DMS53 treated with DMSO at 0.1 percent for 48 hours (cell line): ENCODE data around the gene FLNC.

ENCODE experiments used
- DNase-seq: peaks from one replicate; lab custom pipeline; 2025; ENCODE audit not compliant: unreplicated experiment; lab: John Stamatoyannopoulos, UW

Gene FLNC, protein sequence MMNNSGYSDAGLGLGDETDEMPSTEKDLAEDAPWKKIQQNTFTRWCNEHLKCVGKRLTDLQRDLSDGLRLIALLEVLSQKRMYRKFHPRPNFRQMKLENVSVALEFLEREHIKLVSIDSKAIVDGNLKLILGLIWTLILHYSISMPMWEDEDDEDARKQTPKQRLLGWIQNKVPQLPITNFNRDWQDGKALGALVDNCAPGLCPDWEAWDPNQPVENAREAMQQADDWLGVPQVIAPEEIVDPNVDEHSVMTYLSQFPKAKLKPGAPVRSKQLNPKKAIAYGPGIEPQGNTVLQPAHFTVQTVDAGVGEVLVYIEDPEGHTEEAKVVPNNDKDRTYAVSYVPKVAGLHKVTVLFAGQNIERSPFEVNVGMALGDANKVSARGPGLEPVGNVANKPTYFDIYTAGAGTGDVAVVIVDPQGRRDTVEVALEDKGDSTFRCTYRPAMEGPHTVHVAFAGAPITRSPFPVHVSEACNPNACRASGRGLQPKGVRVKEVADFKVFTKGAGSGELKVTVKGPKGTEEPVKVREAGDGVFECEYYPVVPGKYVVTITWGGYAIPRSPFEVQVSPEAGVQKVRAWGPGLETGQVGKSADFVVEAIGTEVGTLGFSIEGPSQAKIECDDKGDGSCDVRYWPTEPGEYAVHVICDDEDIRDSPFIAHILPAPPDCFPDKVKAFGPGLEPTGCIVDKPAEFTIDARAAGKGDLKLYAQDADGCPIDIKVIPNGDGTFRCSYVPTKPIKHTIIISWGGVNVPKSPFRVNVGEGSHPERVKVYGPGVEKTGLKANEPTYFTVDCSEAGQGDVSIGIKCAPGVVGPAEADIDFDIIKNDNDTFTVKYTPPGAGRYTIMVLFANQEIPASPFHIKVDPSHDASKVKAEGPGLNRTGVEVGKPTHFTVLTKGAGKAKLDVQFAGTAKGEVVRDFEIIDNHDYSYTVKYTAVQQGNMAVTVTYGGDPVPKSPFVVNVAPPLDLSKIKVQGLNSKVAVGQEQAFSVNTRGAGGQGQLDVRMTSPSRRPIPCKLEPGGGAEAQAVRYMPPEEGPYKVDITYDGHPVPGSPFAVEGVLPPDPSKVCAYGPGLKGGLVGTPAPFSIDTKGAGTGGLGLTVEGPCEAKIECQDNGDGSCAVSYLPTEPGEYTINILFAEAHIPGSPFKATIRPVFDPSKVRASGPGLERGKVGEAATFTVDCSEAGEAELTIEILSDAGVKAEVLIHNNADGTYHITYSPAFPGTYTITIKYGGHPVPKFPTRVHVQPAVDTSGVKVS (N-terminal part only)

DNA sequence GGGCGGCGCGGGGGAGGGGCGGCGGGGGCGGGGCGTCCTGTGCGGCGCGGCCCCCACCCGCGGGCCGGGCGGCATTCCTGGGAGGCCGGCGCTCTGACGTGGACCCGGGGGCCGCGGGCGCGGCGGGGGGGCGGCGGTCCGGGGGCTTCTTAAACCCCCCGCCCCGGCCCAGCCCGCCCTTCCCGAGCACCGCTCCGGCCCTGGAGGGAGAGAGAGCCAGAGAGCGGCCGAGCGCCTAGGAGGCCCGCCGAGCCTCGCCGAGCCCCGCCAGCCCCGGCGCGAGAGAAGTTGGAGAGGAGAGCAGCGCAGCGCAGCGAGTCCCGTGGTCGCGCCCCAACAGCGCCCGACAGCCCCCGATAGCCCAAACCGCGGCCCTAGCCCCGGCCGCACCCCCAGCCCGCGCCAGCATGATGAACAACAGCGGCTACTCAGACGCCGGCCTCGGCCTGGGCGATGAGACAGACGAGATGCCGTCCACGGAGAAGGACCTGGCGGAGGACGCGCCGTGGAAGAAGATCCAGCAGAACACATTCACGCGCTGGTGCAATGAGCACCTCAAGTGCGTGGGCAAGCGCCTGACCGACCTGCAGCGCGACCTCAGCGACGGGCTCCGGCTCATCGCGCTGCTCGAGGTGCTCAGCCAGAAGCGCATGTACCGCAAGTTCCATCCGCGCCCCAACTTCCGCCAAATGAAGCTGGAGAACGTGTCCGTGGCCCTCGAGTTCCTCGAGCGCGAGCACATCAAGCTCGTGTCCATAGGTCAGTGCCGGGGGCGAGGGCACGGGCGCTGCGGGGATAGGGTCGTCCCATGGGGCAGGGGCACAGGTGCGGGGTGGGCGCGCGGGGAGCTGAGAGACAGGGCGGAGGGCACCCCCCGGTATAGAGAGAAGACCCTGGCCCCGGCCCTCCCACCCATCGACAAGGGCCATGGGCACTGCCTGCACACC lies at the start of gene FLNC:
Gene FLNC (plus strand): TSS at position 176 of the 947 bp plus-strand sequence. CDS start 232 bp downstream, at position 408.
- DNase-seq, result peak; percentile 30

DNA sequence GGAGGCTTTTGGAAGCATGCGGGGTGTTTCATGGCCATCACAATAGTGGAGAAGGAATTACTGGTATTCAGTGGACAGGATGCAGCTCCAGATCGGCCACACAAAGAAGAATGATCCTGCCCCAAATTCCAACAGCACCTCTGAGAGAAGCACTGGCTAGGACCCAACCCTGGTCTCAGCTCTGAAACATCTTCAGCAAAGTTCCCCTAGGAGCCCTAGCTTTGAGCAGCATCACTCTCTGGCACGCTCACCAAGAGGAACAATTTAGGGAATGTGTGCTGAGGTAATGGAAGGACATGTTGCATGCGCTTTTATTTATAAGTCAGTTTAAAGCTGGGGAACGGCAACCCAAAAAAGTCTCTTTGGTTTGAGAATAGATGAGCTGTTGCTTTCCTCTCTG lies 49.1 kb upstream of the FLNC start:
- no peak for DNase-seq

DNA sequence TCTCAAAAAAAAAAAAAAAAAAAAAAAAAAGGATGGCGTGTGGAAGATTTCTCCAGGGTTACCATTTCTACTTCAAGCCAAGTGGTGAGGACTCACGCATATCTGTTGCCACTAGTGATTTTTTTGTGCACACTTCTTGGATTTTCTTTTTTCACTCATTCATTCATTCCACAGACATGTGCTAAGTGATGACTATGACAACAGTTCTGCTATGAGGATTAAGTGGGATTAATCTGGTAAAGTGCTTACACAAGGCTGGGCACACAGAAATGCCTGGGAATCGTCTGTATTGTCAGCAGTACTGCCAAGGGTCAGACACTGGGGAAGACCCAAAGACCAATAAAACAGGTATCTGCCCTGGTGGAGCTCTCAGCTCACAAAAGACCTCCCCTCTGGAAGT lies 48.4 kb upstream of the FLNC start:
- no peak for DNase-seq

DNA sequence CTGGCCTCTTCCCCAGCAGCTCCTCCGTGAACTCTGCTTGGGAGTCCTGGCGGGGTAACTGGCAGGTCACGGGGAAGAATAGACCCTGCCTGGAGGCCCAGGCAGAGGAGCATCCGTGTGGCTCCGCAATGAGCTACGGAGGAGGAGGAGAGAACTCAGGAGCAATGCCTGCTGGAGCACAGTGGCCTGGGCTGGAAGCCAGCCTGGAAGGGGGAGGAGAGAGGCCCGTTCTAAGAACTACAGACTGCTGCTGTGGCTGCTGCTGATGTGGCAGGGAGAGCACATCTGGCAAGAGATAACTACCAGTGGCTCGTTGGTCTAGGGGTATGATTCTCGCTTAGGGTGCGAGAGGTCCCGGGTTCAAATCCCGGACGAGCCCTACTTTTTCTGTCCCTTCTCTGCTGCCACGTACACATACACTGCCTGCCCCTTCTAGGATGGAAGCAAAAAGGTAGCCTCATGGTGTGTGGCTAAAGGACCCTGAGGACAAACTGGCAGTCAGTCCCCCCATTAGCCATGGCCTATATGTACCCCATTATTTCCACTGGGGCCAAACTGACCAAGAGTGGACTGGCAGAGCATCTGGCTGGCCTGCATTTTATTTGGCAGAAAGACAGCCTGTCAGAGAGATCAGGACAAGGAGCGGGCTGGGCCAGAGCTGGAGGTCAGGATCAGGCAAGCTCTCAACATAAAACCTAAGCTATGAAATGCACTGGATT lies 46.9 kb upstream of the FLNC start:
- DNase-seq, result peak; percentile 38

DNA sequence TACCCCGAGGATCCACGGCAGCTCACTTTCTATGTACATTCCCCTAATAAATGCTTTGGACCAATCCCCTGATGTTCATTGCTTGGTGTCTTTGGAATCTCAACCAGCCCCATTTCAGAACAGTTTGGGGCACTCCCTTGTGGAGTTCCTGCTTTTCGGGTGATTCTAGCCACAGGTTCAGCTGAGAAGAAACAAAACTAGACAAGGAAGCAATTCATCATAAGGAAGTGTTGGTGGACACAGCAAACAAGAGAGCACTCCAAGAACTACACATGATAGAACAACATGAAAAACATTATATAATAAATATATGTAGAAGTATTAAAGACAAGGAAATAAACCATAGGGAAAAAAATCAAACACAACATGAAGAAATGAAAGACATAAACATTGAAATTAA lies 44.5 kb upstream of the FLNC start:
- no peak for DNase-seq

DNA sequence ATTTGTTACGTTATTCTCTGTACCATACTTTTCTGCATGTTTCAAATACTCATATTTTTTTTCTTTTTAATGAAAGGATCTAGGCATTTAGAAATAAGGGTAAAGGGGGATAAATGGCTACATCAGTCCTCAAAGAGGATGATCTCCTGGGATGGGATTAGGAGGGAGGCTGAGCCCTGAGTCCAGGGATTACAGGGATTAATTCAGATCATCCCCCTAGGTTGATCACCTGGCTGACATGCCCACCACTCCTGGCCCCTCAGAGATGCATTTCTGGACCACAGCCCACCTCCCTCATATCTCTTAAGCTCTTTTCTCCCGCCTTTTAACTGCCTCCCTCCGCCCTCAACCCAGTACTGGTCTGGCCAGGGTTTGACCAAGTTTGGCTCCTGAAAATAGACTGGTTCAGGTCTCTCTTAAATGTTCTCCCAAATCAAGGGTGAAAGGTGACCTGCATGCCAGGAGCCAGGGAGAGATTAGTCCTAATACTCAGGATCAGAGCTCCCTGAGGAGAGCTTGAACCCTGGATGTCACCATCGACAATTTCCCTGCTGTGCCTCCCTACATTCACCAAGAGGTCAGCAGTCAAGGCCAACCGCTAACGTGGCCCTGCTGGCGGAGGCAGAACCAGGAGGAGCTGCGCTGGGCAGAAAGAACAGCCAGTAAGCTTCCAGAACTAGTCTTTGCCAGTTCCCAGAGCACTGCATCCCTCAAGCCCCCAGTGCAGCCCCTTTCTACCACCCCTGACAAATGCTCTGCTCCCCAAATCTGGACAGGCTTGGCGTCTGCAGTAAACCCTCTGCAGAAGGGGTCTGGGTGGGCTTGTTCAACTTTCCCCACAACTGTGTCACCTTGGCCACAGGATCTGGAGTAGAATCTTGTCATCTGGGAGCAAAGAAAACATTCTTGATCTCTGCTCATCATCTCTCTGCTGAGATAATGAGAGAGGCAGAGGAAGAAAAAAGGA lies 41.5 kb upstream of the FLNC start:
- no peak for DNase-seq

DNA sequence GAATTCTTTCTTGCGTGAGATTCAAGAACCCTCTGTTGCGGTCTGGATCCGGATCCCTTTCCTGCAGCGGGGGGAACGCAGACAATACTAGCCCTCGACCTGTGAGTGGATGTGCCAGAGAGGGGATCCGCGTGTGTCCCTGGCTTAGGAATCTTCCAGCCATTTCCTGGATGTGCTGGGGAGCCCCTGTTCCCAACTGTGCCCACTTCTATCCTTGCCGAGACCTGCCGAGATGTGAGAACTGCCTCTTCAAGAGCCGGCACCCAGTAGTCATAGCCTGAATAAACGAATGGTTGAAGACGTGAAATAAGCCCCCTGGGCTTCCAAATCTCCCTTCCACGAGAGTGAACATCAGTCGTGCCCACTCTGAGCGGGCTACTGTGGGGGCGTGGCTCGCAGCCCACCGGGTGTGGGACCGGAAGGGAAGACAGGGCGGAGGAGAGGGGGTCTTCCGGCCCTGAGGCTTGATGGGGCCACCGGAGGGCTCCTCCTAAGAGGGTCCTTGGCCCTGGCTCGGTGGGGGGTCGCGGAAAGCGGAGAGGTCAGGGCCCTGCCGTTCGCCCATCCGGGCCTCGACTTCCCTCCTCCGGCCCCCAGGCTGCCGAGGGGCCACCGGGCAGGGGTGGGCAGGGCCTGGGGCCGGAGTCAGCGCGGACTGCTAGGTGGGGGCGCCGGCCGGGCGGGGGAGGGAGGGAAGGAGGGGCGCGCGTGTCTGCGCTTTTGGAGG lies 39.7 kb upstream of the FLNC start:
- no peak for DNase-seq

DNA sequence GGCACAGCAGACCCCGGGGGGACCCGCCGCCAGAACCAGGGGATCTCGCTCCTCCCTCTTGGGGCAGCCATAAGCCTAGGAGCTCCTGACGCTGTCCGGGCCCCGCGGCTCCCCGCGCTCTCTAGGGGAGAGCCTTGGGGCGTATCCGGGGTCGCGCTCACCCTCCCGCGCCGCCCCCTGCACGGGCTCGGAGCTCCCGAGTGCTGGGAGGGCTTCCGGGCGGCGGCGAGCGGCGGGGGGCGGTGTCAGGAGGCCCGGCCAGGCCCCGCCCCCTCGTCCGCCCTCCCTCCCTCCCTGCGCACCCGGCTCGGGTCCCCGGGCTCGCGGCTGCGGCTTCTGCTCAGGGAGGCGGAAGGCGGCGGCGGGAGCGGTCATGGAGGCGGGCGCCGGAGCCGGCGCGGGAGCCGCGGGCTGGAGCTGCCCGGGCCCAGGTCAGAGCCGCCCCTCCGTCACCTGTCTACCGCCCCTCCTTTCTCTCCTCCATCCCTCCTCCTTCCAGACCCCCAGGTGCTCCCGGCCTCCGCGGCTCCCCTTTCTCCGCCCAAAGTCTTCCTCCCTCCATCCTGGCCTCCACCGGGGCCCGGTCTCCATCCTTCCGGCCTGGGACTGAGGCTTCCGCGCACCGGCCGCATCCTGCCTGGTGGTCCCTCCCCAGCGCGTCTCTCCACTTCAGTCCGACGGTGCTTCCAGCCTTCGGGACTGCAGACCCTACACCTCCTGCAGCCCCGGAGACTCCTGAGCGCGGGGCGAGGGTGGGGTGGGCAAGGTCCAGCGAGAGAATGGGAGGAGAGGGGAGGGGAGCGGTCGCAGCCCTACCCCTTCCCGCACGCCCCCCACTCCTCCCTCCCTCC lies 38.9 kb upstream of the FLNC start, which contains the start of gene CCDC136:
Gene CCDC136 (plus strand): TSS at position 848 of the 851 bp plus-strand sequence. CDS start 444 bp downstream, outside the sequence.
- peak; percentile 52 for DNase-seq

DNA sequence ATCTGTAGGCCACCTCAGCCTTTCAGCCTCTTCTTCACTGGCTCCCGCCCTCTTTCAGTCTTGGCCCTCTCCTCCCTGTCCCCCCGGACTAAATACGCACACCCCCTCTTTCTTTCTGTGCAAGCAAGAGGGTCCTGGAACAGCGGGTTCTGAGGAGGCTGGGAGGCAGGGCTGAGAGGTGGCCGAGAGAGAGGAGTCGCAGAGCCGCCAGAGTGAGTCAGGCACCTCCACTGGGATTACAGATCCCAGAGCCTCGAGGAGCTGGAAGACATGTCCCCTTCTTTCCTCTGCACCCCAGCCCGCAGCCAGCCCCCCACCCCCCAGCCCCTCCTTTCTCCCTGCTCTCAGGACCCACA lies 38.3 kb upstream of the FLNC start:
- DNase-seq, result no peak

DNA sequence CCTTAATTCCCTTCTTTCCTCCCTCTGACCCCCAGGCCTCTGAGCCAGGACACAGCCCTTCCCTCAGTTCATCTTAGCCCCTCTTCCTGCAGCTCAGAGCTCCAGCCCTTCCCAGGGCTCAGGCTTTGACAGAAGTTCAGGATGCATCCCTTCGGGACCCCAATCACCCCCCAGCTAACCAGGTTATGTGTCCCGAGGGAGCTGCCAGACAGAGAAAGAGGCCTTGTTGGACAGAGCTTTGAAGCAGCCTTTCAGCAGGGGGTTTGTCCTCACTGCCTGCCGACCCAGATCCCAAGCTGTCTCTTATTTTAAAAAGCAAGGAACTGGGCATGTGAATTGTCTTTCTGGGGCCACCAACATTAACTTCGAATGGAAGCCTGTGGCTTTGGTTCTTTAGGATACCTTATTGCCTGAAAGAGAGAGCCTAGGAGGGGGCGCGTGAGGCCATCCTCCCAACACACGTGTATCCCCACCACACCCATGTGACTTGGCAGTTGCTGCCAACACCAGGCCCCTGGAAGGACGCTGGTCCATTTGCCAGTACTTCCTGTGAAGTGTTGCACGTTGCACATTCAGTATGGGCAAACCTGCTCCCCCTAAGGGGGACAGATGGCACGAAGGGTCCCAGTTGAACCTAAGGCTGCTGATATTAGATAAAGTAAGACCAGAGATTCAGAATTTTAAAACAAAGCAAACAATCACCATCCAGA lies 37.6 kb upstream of the FLNC start:
- DNase-seq, result no peak

DNA sequence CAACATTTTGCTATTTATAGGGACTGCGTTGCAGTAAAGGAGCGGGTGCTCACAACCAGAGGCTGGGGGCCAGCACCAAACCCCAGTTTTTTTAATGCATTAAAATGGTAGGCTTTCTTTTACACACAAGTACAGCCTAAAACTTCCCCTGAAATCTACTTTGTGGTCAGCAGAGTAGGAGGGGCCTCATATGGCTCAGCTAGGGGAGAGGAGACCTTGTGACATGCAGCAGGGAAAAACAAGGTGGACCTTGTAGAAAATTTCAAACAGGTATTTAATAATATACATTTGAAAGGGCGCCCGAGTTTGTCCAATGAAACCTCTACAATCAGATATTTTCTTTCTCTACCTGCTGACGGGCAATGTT lies 37.0 kb upstream of the FLNC start:
- no peak for DNase-seq

DNA sequence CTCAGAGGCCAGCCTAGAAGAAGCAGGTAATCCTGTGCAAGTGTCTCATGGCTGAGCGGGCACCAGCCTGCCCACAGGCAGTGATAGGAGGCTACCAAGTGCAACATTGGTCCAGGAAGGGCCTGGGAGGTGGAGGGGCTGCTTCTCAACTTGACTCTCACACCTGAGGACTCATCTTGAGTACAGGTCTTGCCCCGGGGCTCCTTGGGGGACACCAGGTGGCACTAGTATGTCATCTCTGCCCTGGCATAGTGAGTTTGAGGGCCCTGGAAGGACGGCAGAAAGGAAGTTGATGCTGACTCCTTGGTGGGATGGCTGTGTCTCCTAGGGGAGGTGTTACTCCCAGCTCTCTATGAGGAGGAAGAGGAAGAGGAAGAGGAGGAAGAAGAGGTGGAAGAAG lies 36.2 kb upstream of the FLNC start:
- DNase-seq, result no peak

DNA sequence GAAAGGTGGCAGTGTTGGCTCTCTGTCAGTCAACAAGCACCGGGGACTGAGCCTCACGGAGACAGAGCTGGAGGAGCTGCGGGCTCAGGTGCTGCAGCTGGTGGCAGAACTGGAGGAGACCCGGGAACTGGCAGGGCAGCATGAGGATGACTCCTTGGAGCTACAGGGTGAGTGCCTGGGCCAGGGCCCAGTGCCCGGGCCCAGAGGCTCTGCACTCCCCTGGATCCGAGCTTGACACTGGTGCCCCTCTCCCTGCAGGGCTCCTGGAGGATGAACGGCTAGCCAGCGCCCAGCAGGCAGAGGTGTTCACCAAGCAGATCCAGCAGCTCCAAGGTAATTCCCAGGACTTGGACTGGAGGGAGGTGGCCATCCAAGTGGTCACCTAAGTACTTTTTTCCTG lies 35.8 kb upstream of the FLNC start:
- no peak for DNase-seq

DNA sequence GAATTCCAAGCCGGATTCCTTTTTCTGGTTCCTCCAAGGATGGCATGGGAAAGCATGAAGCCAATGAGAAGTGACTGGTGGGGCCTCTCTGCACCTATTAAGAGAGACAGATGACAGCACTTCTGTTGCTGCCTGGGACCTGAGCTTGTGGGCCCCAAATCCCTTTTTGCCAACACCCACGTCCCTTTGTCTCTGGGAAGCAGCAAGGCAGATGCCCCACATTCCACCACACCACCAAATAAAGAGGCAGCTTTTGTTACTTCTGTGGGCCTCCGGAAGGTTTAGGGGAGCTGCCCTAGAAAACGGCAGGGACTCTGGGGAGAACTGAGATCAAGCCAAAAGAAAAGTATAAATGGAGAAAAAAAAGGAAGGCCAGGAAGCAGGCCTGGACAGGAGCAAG lies 35.1 kb upstream of the FLNC start:
- no peak for DNase-seq

DNA sequence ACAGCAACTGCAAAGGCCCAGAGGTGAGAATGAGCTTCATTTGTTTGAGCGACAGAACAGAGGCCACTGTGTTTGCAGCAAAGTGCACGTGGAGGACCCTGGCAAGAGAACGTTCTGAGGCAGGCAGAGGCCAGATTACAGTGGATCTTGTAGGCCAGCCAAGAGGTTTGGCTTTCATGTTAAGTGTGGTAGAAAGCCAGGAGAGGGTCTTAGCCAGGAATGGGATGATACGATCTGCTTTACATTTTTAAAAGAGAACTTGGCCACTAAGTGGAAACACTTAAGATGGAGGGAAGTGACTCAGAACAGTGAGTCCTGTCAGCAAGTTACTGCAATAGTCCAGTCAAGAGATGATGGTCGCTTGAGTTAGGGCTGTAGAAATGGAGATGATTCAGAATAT lies 33.9 kb upstream of the FLNC start:
- DNase-seq, result no peak

DNA sequence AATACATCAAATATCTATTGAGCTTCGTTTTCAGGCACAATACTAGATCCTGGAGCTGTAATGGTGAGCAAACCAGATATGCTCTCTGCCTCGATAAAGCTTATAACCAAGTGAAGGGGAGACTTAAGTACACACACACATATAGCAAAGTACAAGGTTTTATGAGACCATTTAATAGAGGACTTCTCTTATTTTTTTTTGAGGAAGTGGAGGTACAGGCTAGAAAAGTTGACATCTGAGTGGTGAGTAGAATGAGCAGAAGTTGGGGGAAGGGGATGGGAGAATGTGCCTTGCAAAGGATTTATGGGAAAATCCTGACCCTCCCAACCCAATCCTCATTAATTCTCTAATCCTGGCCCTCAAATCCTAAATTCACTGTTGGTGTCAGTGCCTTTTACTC lies 30.8 kb upstream of the FLNC start:
- DNase-seq, result no peak
